GM11168 (cell line): Measurements from ENCODE around the gene ATP6V1B1.

ENCODE experiments used
- in situ Hi-C: fragments of 300-500 bp; cut with MboI; formaldehyde crosslinking; loops from one replicate; pipeline ENCODE4 v1.12.0; 2022; ENCODE audit warnings: low sequenced_read_pairs; ENCODE audit not compliant: unreplicated experiment

Gene ATP6V1B1

GRCh38 chr2:70935468-70936164, at the start of gene ATP6V1B1:
TSS of gene ATP6V1B1 (plus strand) at chr2:70935900. CDS start at chr2:70935955, 55 bp downstream.
- in situ Hi-C loops = no loop called here

DNA sequence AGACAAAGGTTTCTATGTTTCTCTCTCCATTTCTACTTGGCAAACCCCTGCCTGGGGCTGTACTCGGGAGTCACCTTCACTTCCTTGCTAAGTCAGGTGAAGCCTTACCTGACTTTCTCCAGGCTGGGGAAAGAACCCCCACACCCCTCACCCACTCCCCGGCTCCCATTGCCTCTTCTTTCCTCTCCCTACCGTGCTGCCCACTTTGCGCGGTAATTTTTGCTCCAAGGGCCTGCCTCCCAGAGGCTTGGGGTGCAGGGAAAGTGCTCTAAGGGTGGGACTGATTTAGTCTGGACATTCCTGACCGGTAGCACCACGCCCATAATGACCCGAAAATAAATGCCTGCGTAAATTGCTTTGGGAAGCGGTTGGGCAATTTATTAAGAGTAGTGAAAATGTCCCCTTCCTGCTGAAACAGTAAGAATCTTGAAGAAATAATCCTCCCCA, 49.1 kb upstream of the ATP6V1B1 start:
- in situ Hi-C loops = no loop called here

GRCh38 chr2:70887208-70887549, 48.5 kb upstream of the ATP6V1B1 start:
- in situ Hi-C loops = no loop called here

DNA sequence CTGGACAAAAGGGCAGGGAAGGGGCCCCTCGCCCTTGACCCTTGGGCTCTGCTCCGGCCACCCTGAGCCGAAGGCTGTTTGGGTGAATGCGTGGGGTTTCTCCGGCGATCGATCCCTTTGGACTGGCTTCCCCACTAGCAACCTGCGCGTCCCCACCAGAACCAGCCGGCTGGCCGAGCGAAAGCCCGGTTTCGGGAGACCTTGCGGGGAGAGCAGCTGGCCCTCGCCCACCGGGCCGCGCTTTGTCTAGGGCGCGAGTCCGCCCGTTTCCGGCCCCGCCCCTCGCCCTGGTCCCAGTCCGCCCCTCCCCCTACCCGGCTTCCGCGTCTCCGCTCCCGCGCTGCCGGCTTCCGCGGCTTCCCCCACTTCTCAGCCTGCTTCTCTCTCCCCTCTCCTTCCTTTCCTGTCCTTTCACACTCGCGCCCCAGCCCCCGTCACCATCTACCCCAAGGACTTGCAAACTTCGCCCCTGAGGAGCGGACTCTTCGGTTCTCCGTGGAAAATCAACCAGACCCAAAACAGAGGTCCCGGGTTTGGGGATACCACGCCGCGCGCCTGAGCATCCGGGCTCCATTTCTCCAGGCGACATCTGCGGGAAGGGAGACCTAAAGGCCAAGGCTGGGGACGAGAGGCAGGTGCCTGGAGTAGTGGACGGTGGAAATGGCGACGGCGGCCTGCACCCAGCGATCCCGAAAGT, 48.0 kb upstream of the ATP6V1B1 start:
- in situ Hi-C loops = no loop called here

GRCh38 chr2:70888366-70888922, 47.3 kb upstream of the ATP6V1B1 start:
- in situ Hi-C loops = no loop called here

DNA sequence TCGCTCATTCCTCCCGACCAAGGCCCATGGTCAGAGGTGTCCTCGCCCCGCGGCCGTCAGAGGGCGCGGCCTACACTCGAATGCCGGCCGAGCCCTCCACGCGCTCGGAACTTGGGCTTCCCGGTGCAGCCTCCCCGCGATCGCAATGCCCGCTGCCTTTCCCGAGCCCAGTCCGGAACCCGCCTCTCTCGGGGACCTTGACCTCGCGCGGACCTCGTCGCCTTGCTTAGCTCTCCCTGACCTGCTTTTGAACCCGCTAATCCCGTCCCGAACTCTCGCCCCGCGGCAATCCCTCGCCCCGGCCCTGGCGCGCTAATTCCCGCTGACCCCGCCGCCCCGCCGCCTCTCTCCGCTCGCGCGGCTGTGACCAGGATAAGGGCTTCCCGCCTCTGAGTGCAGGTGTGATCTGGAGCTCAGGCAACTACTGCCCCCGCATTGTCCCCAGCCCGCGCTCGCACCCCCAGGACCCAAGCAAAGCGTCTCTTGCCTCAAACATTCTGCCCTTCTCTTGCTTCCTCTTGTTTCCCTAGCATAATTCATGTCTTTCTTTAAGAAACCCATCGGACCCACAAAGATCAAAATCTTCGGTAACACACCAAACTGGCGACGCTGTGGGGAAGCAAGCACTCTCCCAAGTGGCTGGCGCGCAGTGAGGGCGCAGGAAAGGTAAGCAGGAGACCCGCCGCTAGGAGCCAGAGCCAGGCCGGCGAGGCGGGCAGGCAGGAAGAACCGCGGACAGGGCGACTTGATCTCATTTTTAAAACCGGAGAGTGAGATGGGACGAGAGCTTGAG, 46.6 kb upstream of the ATP6V1B1 start:
- in situ Hi-C loops = no loop called here

GRCh38 chr2:70889716-70890037, 46.0 kb upstream of the ATP6V1B1 start:
- in situ Hi-C loops = no loop called here

DNA sequence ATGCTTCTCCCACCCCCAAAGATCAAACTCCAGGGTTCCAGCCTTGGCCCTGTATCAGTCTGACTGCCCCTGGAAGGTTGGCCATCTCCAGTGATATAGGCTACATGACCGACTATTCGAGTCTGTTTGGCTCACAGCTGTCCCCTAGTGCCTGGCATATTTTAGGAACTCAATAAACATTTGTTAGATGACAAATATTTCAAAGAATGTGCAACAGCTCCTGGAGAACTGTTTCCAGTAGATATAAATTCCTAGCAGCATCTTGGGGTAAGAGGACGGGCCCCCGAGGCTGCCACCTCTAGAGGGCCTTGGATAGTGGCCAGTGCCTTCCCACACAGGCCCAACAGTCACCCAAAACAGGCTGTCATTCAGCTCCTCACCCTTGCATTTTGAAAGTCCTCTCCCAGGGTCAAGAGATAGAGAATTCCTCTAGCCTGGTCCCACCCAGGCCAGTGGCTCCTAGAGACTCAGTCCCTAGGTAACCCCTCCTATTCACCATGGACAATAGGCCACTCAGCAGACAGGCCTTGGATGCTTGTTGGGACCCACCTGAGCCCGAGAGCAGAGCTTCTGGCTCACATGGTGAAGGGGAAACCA, 45.1 kb upstream of the ATP6V1B1 start:
- in situ Hi-C loops = no loop called here

- in situ Hi-C loops = no loop called here
These were observed 43.9 kb upstream of the ATP6V1B1 start for GRCh38 chr2:70891572-70892357.

GRCh38 chr2:70892750-70893149, 43.0 kb upstream of the ATP6V1B1 start:
- in situ Hi-C loops = no loop called here

DNA sequence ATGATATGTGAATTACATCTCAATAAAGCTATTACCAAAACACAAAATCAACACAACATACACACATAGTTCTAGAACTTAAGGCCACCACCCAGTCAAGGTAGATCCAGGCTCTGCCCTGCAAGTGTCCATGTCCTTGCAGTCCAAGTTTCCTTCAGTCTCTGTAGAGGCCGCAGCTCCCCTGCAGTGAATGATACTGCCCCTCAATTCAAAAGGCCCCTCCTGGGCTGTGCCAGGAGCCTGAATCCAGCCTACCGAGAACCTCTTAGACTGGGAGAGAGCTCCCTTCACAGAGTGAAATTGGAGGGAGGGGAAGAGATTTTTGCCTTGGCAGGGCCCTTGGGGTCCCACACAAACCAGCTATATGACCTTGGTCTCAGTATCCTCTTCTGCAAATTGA, 42.5 kb upstream of the ATP6V1B1 start:
- in situ Hi-C loops = no loop called here

- in situ Hi-C loops = no loop called here
These were observed 40.9 kb upstream of the ATP6V1B1 start for GRCh38 chr2:70894765-70895164.

- in situ Hi-C loops = no loop called here
These were observed 40.5 kb upstream of the ATP6V1B1 start for GRCh38 chr2:70895249-70895648.

- in situ Hi-C loops = no loop called here
These were observed 39.5 kb upstream of the ATP6V1B1 start for GRCh38 chr2:70895998-70896764.

- in situ Hi-C loops = no loop called here
These were observed 38.9 kb upstream of the ATP6V1B1 start for GRCh38 chr2:70896765-70897202.

DNA sequence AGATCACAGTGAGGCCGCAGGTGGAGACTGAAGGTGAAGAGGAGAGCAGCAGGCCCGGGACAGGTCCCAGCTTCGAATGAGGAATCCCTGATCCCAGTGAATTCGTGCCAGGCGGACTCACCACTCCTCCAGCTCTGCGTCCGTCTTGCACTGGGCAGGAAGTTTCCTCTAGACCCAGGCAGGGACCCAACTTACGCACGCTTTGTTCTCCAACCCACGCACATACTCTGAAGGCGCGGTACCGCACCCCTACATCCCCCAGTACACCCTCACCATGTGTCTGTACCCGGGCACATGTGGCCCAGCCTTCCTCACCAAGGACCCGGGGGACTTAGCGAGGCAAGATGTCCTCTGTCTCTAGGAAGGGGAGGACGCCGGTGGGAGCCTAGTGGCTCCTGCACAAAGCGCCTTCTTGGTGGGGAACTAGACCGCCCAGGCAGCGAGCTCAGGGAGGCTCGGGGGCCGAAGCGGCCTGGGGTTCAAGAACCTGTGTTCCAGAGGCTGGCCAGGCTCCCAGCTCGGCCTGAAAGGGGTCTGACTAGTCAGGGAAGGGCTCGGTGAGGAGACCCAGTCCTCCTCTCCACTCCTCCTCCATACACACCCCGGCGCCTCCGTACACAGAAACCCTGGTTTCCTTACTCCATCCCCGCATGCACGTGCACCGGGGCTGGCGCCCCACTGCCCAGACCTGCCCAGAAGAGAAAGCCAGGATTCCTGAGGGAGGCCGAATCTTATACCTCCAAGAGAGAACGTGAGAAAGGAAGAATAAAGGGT, 38.3 kb upstream of the ATP6V1B1 start:
- in situ Hi-C loops = no loop called here

- in situ Hi-C loops = no loop called here
These were observed 37.8 kb upstream of the ATP6V1B1 start for GRCh38 chr2:70897977-70898226.

- in situ Hi-C loops = no loop called here
These were observed 37.1 kb upstream of the ATP6V1B1 start for GRCh38 chr2:70898363-70899240.
